HG03045 (cell line): ENCODE results near the gene SIAH1.
"Not testable (repeated sequence)": the region's sequence is repeated elsewhere in the genome, so short reads cannot be mapped to it uniquely, and the experiment has no call there.

Experiments
- ATAC-seq: cut with Tn5 transposase; IDR thresholded peaks from one replicate; pipeline ENCODE4 v1.9.1; 2021; ENCODE audit warnings: mild to moderate bottlenecking, moderate library complexity; ENCODE audit not compliant: unreplicated experiment

Gene SIAH1

DNA sequence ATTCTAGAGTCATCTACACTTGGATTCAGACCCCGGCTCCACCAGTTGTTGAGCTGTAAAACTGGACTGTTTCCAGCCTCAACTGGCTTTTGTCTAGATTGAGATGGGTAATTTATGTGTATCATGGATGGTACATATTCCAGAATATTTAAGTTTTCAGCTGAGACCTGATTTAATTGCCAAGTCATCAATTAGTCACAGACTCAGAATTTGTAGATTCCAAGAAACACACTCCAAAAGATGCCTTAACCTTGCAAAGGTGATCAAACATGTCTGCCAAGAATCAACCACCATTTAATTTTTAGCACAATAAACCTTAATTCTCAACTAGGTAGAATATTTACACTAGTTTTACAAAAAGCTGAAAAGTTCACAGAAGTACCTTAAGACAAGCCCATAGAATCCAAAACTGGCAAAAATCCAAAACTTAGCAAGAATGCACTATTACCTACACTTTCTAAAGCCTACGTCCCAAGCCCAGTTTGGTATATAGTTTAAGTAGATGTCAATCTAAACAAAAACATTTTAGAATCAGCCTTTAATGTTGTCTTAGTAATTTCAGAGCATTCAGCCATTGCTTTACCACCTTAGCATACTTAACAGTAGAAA lies 17.7 kb downstream of the SIAH1 start:
- no peak for ATAC-seq

DNA sequence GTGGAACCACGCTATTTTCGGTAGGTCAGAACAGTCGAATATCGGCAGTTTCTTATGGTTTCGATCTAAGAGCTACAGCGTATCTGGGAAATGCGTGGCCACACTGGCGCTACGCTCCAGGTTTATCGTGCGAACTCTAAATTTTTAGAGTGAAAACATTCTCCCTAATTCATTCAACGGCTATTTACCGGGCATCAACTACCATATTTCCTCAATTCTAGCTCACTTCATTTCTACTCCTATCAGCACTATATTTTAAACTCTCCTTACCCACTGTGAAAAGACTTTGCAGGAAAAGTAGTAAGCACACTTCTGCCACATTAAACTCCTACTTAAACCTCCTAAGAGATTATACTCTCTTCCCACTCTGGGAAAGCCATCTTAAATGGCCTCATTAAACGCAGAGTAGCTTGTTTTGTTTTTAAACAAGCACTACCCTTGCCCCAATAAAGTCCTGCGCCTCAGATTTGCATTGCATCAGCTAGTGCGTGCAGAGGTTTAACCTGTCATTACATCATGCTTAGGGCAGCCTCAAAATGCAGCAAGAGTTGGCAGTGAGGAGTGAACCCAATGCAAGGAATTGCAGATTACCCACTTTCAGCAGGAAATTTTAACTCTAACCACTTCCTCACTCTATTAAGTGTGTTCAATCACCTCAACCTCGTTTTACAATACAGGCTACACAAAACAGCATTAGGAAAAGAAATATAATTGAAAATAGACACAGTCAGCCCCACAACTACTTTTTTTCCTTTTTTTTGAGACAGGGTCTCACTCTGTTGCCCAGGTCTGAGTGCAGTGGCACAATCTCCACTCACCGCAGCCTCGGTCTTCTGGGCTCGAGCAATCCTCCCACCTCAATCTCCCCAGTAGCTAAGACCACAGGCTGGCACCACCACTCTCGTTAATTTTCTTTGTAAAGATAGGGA lies 18.8 kb downstream of the SIAH1 start:
- peak; percentile 47 for ATAC-seq

DNA sequence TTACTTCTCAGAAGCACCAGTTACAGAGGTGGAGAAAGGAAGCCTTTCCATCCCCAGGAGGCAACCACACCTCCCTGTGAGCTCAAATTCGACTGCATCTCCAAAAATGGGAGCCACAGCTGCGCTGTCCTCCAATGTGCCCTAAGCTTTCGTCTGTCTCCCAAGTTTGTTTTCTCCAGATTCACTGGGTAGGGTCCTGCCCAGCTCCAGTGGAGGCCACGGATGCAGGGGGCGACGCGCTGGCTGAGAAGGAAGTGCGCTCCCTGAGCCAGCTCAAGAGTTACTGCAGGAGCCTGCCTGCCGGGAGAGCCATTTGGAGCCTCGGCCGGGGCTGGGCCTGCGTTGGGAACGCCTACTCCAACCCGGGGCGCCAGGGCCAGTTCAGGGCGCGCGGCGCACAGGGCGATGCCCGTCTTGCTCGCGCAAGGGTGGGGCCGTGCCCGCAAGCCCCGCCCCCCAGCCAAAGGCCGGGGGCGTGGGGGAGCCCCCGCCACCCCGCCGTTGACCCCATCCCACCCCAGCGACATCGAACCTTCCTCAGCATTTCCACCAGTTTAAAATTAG lies 19.5 kb downstream of the SIAH1 start:
- peak; percentile 95 for ATAC-seq

DNA sequence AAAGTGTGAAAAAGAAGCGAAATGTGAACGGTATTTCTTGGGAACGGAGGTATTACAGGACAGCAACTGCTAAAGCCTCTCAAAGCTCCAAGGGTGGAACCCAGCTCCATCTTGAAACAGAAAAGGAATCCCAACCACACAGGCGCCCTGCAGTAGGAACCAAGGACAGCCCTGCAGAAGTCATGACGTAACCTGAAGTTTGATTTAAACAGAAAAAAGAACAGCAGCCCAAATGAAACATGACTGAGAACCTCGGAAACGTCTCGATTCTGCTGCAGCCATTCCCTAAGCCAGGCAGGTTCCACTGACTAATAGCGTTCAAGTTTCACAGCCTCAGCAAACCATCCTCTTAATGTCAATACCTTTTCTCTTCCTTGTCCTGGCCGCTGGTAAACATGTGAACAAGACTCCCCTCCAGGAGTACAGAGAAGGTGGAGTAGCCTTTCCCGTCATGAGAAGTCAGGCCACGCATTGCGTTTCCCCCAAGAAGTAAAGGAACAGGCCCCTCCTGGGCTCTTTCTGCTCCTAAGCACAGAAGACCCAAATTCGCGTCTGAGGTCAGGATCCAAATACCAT lies 20.1 kb downstream of the SIAH1 start:
- ATAC-seq: no peak

DNA sequence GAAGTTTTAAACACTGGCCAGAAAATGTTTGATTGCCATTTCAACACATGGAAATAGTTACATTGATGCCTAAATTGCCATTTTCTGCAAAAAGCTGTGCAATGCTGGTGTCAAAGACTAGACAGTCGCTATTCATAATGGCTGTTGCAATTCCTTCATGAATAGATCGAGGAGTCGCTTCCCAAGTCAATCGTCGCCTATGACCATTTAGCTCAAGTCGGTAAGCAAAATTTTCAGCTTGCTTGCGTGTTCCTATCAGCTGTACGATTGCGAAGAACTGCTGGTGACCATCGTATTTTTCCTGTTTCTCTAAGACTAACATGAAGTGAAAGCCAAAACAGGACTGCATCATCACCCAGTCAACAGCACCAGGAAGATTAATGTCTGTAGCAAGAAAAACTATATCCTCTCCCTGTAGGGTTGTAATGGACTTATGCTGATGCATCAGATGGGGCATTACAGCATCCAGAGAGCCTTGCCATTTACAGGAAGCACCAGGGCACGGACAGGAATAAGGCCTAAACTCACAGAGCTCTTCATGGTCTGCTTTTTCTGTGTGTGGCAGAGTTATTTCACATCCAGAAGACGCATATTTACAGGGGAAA lies 23.6 kb downstream of the SIAH1 start:
- ATAC-seq: no peak

DNA sequence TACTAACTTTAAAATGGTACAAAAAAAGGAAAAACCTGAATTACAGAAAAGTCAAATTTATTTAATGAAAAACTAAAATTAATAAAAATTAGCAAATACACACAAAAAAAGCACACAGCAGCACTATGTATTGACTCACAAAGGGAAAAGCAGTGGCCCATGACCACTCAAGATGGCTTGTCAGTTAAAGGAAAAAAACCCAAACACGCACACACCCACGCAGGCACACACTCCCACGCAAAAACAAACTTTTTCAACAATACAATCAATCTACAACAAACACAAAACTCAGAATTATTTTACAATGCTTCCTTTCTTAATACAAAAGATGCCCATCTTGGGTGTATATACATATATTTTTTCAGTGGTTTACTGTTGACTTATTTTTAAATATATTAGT lies 24.2 kb downstream of the SIAH1 start:
- no peak for ATAC-seq

DNA sequence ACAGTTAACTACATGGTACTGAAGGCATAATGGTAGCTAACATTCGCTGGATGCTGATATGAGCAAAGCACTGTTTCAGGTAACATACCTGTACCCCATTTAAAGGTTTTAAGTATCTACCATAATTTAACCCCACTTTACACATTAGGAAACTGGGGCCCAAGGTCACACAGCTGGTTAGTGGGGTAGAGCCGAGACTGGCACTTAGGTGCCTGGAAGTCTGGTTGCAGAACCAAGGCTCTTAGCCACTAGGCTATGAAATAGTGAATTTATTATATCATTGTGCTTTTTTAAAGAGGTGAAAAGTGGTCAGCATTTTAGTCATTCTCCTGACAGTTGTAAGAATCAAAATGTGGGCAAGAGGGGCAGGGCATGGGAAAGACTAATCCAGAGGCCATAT lies 25.2 kb downstream of the SIAH1 start:
- no peak for ATAC-seq

DNA sequence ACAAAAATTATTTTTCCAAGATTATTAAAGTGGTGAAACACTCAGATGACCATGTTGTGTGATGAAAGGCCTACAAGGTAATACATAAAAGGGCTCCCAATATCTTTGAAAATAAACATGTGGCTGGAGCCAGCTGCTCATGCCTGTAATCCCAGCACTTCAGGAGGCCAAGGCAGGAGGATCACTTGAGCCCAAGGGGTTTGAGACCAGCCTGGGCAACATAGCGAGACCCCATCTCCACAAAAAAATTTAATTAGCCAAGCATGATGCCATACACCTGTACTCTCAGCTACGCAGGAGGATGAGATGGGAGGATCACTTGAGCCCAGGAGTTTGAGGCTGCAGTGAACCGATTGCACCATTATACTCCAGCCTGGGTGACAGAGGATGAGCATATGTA lies 26.8 kb downstream of the SIAH1 start:
- no peak for ATAC-seq

DNA sequence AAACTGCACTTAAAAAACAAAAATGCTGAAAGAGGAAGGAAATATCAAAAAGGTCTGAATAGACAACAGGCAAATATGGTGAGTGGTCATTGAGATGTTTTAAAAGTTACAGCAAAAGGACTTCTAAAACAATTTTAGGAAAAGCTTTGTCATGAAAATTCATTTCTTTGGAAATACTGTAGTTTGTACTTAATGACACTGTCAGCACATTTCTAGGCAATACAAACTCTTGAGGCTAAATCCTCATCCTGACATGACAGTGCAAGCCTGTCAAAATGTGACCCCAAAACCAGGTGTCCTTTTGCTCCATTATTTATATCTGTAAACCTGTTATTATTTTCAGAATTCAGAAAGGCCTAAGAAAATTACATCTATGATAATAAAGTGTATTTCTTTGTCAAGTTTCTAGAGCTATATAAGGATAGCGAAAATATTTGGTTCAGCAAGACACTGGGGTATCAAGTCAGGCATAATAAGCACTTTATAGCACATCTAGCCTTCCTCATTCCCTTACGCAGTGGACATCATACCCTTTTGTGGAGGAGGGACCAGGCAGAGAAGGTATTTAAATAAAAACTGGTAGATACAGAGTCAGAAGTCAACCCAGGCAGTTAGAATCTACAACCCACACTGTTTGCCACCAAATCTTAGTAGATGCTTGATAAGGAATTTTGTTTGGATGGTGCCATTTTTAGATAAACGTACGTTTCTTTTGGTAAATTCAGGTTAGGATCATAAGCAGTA lies 28.4 kb downstream of the SIAH1 start:
- ATAC-seq: no peak

DNA sequence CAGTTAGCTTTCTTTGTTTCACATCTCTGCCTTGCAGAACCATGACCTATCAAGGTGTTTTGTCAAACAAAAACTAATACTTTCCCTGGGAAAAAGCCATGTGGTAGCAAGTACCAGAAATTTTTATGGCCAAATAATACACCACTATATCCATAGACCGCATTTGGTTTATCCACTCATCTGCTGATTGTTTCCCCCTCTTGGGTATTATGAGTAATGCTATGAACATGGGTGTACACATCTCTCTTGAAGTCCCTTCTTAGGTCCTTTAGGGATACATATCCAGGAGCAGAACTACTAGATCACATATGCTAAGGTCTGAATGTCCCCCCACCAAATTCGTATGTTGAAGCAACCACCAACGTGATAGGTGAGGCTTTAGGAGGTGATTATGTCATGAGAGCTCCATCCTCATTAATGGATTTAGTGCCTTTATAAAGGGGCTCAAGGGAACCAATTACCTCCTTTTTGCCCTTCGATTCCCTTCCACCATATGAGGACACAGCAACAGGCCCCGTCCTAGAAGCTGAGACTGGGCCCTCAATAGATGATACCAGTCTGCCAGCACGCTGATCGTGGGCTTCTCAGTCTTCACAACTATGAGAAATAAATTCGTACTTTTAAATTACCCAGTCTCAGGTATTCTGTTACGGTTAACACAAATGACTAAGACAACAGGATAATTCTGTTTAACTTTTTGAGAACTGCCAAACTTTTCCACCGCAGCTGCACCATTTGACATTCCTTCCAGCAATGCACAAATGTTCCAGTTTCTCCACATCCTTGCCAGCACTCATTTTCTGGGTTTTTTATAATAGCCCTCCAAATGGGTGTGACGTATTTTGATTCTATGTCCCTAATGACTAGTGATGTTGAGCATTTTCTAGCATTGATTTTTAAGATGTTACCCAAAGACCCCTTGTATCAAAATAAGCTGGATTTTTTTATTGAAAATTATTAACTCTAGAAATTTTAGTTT lies 30.0 kb downstream of the SIAH1 start:
- no peak for ATAC-seq

DNA sequence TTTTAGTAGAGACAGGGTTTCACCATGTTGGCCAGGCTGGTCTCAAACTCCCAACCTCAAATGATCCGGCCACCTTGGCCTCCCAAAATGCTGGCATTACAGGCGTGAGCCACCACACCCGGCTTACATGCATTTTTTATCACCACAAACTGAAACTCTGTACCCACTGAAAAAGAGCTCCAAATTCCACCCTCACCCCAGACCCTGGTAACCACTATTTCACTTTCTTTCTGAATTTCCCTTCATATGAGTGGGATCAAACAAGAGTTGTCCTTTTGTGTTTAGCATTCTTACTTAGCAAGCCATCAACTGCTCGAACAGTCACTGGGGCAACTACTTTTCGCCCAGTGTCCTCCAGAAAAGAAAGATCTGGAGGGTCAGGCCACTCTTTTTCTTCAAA lies 30.8 kb downstream of the SIAH1 start:
- ATAC-seq: not testable (repeated sequence)

DNA sequence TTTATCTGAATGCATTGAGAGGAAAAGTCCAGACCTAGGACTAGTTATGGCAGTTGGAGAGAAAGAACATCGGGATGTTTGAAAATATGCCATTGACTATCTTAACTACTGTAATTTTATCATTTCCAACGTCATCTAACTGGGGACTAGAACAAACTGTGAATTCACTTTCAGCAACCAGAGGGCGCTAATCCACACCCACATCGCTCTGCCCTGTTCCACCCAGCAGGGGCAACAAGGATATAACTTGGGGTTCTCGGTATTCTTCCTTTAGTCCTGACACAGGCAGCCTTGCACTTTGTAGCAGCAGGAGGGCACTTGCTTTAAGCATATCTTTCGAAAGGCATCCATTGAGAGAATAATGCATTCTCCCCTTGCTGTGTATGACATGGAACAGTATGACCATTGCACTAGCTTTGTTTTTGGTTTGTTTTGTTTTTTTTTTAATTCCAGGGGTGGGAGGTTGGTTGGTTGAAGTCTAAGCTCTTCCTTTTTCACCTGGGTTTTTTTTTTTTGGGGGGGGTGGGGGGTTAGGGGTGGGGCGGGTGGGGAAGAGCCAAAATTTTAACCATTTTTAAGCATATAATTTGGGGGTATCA lies 31.5 kb downstream of the SIAH1 start:
- no peak for ATAC-seq

DNA sequence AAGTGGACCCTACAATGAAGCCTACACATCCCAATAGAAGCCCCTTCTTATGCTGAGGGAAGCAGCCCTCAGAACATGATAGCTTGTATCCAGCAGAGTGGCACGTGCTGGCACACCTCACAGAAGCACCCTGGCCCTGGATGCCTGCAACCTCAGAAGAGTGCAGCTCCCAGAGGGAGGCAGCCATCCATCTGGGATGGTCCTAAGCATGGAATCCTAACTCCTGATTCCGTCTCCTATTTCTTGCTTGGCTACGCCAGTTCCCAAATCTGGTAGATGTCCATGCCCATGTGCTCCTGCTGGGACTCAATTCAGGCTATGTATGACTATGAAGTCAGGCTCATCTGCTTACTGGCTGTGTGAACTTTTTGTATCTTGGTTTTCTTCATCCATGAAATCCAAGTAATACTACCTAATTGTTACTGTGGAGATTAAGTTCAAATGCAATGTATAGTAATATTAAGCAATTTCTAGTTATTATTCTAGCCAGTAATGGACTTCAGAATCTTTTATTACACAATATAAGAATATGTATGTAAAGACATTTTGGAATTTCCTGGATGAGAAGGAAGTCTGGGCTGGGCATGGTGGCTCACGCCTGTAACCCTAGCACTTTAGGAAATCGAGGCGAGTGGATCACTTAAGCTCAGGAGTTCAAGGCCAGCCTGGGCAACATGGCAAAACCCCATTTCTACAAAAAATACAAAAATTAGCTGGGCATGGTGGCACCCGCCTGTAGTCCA lies 32.4 kb downstream of the SIAH1 start:
- ATAC-seq: no peak

DNA sequence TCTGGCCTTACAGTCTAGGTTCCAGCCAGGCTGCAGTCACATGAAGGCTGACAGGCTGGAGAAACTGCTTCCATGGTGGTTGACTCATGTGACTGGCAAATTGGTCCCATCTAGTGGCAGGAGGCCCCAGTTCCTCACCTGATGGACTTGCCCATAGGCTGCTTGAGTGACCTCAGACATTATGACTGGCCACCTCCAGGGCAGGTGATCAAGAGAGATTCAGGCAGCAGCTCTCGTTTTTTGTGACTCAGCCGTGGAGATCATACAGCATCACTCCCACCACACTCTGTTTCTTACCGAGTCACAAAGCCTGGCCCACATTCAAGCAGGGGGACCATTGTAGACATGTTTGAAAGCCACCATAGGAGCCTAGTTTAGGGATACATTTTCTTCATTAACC lies 34.5 kb downstream of the SIAH1 start:
- no peak for ATAC-seq

DNA sequence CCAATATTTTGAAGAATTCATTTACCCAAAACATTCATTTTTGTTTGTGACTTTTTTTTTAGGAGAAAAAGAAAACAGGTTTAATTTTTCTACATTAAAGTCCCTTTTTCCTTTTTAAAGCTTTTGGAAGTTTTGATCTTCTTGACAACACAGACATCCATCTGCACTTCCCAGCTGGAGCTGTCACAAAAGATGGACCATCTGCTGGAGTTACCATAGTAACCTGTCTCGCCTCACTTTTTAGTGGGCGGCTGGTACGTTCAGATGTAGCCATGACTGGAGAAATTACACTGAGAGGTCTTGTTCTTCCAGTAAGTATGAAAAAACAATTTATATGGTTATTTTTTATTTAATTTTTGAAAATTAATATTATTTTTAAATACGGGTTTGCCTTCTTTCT lies 37.2 kb downstream of the SIAH1 start:
- ATAC-seq: no peak

DNA sequence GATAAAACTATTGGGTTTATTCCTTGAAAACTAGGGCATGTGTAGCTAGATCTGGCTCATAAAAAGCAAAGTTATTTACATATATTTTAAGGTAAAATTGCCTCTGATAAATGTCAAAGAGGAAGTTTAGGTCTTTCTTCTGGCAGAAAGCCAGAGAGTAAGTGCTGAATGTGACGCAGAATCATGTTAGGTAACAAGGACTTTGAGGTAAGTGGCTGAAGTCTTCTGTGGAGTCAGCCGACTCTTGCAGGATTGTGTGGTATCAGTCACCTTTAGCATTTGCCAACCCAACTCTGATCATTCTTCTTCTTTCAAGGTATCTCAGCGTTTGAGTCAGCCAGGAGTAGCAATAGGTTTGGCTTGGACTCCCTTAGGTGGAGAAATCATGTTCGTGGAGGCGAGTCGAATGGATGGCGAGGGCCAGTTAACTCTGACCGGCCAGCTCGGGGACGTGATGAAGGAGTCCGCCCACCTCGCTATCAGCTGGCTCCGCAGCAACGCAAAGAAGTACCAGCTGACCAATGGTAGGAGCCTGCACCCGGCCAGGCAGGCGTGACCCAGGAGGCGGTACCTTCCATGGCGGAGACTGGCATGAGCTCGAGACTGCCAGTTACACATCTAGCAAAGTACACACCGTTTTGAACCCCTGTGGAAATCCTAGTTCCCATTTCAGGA lies 37.9 kb downstream of the SIAH1 start:
- no peak for ATAC-seq

DNA sequence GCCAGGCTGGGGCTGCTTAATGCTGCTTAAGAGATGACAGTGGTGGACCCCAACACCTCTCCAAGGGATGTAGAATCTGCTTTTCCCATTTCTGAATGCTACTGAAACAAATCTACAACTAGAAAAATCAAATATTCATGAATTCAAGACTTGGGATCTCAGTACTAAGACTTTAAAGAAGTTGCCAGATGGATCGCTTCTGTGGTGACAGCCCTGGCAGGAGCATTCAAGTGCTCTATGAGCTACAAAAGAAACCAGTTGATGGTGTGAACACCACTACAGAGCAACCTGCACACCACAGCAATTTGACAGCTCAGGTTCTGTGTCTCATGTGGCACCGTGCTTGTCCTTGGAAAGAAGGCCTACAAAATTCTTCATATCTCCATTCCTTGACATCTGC lies 42.6 kb downstream of the SIAH1 start:
- ATAC-seq: no peak

DNA sequence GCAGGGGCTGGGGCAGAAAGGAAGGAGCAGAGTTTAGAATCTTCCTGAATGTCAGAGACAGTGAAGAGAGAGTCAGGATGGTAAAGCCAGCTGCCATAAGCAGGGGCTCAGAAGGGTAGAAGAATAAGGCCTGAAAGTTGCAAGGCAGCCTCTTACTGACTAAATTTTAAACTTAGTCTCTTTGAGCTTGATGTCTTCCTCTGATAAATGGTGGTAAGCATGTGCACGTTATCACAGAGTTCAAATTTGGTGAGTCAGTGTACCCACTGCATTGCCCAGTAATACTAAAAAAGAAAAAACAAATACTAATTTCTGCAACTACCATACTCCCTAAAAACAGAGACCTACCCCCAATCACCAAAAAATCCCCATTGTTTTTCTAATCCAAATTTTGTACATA lies 45.2 kb downstream of the SIAH1 start:
- no peak for ATAC-seq
